GM23338 (cell line): ENCODE results near the gene AP2B1. TPM values are rescaled to one million over a fixed set of nuclear protein-coding genes. Genes with fewer than 3 reads are reported as not detected.

Source experiments
- ATAC-seq: fragments of 200-7000 bp; cut with Tn5 transposase; 3 replicates; pipeline ENCODE4 v1.9.1; 2020
- DNase-seq: peaks from one replicate; pipeline ENCODE4 v3.0.0-alpha.2; 2015; ENCODE audit warnings: low spot score
- H2AFZ ChIP-seq: fragments of 200-600 bp; sonication (generic); 2 replicates; pipeline ENCODE4 v1.8.0; 2016; ENCODE audit warnings: antibody characterized with exemption, mild to moderate bottlenecking, moderate library complexity
- H3F3A ChIP-seq: fragments of 200-600 bp; sonication (generic); replicated peaks from 2 replicates; pipeline ENCODE4 v1.8.0; 2017; ENCODE audit warnings: antibody characterized with exemption, mixed run types, low read depth
- H3K27ac ChIP-seq: fragments of 200-600 bp; sonication (generic); 2 replicates; pipeline ENCODE4 v1.6.1; 2016; ENCODE audit warnings: low read depth
- H3K27me3 ChIP-seq: fragments of 200-600 bp; sonication (generic); 2 replicates; pipeline ENCODE4 v1.8.0; 2016; ENCODE audit warnings: mild to moderate bottlenecking, mixed run types, moderate library complexity; ENCODE audit not compliant: insufficient read depth
- H3K36me3 ChIP-seq: fragments of 200-600 bp; sonication (generic); 2 replicates; pipeline ENCODE4 v1.8.0; 2016; ENCODE audit warnings: mild to moderate bottlenecking; ENCODE audit not compliant: insufficient read depth
- H3K4me1 ChIP-seq: fragments of 200-600 bp; sonication (generic); 2 replicates; pipeline ENCODE4 v1.8.0; 2016; ENCODE audit warnings: mild to moderate bottlenecking, moderate library complexity; ENCODE audit not compliant: insufficient read depth
- H3K4me2 ChIP-seq: fragments of 200-600 bp; sonication (generic); 2 replicates; pipeline ENCODE4 v1.7.1; 2017; ENCODE audit warnings: mixed run types
- H3K4me3 ChIP-seq: fragments of 200-600 bp; sonication (generic); 2 replicates; pipeline ENCODE4 v1.6.1; 2016; ENCODE audit warnings: mixed run types
- H3K79me2 ChIP-seq: fragments of 200-600 bp; sonication (generic); replicated peaks from 2 replicates; pipeline ENCODE4 v1.8.0; 2017; ENCODE audit warnings: mild to moderate bottlenecking; ENCODE audit not compliant: insufficient read depth
- H3K9me2 ChIP-seq: fragments of 200-600 bp; sonication (generic); 2 replicates; pipeline ENCODE4 v1.8.0; 2017; ENCODE audit not compliant: insufficient read depth
- H4K20me1 ChIP-seq: fragments of 200-600 bp; sonication (generic); replicated peaks from 2 replicates; pipeline ENCODE4 v1.8.0; 2017; ENCODE audit warnings: mild to moderate bottlenecking; ENCODE audit not compliant: insufficient read depth
- H3K27ac Mint-ChIP-seq: 2 replicates; pipeline ENCODE4 v1.8.0; 2020; ENCODE audit warnings: inconsistent platforms, mild to moderate bottlenecking, moderate library complexity, mixed read lengths
- H3K27me3 Mint-ChIP-seq: 3 replicates; pipeline ENCODE4 v1.8.0; 2022; ENCODE audit warnings: low read depth, mild to moderate bottlenecking, moderate library complexity, mixed read lengths, inconsistent platforms; ENCODE audit not compliant: insufficient read depth, poor library complexity
- H3K36me3 Mint-ChIP-seq: 3 replicates; pipeline ENCODE4 v1.8.0; 2021; ENCODE audit warnings: low read depth, mild to moderate bottlenecking, inconsistent platforms, moderate library complexity, mixed read lengths
- H3K4me1 Mint-ChIP-seq: 3 replicates; pipeline ENCODE4 v1.8.0; 2020; ENCODE audit warnings: mild to moderate bottlenecking, inconsistent platforms, mixed read lengths
- H3K4me3 Mint-ChIP-seq: 3 replicates; pipeline ENCODE4 v1.8.0; 2021; ENCODE audit warnings: moderate library complexity, mild to moderate bottlenecking, inconsistent platforms, mixed read lengths
- H3K9me3 Mint-ChIP-seq: 3 replicates; pipeline ENCODE4 v1.8.0; 2020; ENCODE audit warnings: moderate library complexity, mild to moderate bottlenecking, inconsistent platforms, mixed read lengths
- CREB1 ChIP-seq: fragments of 250-450 bp; sonication (Bioruptor Pico); IDR thresholded peaks from 2 replicates; pipeline ENCODE4 v1.5.0; 2020; ENCODE audit warnings: low read depth, mild to moderate bottlenecking, moderate library complexity
- CTCF ChIP-seq, 2 experiments: fragments of 200-600 bp in 1 of 2; sonication (generic) in 1 of 2; conservative IDR thresholded peaks; 2 replicates each; pipeline versions ENCODE4 v1.5.1 to v1.6.1; 2016 to 2017; ENCODE audit warnings: antibody characterized with exemption in 2 of 2, low read depth in 2 of 2, mild to moderate bottlenecking in 2 of 2, moderate library complexity in 1 of 2
- ETS1 ChIP-seq: IDR thresholded peaks from 2 replicates; pipeline ENCODE4 v1.6.1; 2016; ENCODE audit warnings: antibody characterized with exemption
- EZH2phosphoT487 ChIP-seq: fragments of 200-600 bp; sonication (generic); IDR thresholded peaks from one replicate; pipeline ENCODE4 v1.8.1; 2018; ENCODE audit warnings: antibody characterized with exemption; ENCODE audit not compliant: unreplicated experiment
- JUNB ChIP-seq: IDR thresholded peaks from one replicate; pipeline ENCODE4 v1.6.1; 2016; ENCODE audit warnings: antibody characterized with exemption; ENCODE audit not compliant: unreplicated experiment
- NANOG ChIP-seq: IDR thresholded peaks from 2 replicates; pipeline ENCODE4 v1.6.1; 2016; ENCODE audit warnings: antibody characterized with exemption, borderline replicate concordance
- REST ChIP-seq: IDR thresholded peaks from one replicate; pipeline ENCODE4 v1.6.1; 2018; ENCODE audit warnings: antibody characterized with exemption; ENCODE audit not compliant: unreplicated experiment
- STAT1 ChIP-seq: IDR thresholded peaks from one replicate; pipeline ENCODE4 v1.6.1; 2016; ENCODE audit warnings: antibody characterized with exemption; ENCODE audit not compliant: unreplicated experiment
- ZNF114 ChIP-seq: fragments of 250-450 bp; sonication (Bioruptor Pico); IDR thresholded peaks from 2 replicates; pipeline ENCODE4 v1.5.0; 2020; ENCODE audit warnings: mild to moderate bottlenecking, moderate library complexity
- ZNF331 ChIP-seq: fragments of 250-450 bp; sonication (Bioruptor Pico); IDR thresholded peaks from 2 replicates; pipeline ENCODE4 v1.5.0; 2020; ENCODE audit warnings: low read depth, mild to moderate bottlenecking, moderate library complexity
- ZNF462 ChIP-seq: fragments of 250-450 bp; sonication (Bioruptor Pico); IDR thresholded peaks from 2 replicates; pipeline ENCODE4 v1.5.0; 2020; ENCODE audit warnings: mild to moderate bottlenecking, moderate library complexity
- polyA plus RNA-seq: library from polyadenylated mRNA; unstranded; fragments of >200 nt; fragmentation: Nextera tagmentation; extraction: Ambion mirVana; gene quantifications from 2 replicates; pipeline ENCODE4 v1.2.1, GENCODE V29; 2016
- total RNA-seq: library from RNA; depleted of rRNA; stranded (reverse); fragments of >200 nt; shearing (Covaris generic); gene quantifications from 2 replicates; pipeline ENCODE4 v1.2.3, GENCODE V29; 2014

AP2B1 gene
- total and polyA plus RNA-seq, 2 experiments from 2014 or later, result 89.7 to 144 TPM

GRCh38 chr17:35541434-35541833 is 45.7 kb upstream of the AP2B1 start:
- no peaks in the 10 kb centered on the region for H3K36me3 ChIP-seq
- no peaks in the 10 kb centered on the region for H3K4me1 ChIP-seq
- H3K27ac Mint-ChIP-seq, result no peak overlapping the region
- TF ChIP-seq STAT1, result no peak
- no peak for TF ChIP-seq CTCF (conservative IDR thresholded peaks at IDR 0.05; ENCODE audit: low read depth in 2 of 2)
- no peak for TF ChIP-seq ETS1
- TF ChIP-seq ZNF331 (CRISPR knock-in tag), result no peak
- no peak for TF ChIP-seq ZNF462 (CRISPR knock-in tag)
- no peak for TF ChIP-seq NANOG
- TF ChIP-seq REST, result no peak
- no peak for TF ChIP-seq EZH2phosphoT487
- no peak for TF ChIP-seq CREB1
- no peak for TF ChIP-seq JUNB
- TF ChIP-seq ZNF114 (CRISPR knock-in tag), result no peak
- H3K27me3 ChIP-seq, result no peaks in the 10 kb centered on the region
- DNase-seq (no peak), ATAC-seq (no peak)
- no peaks in the 10 kb centered on the region for H3K9me2 ChIP-seq
- no peaks in the 10 kb centered on the region for H3K79me2 ChIP-seq
- H3F3A ChIP-seq, result no peaks in the 10 kb centered on the region
- no peak overlapping the region for H3K4me3 Mint-ChIP-seq
- no peaks in the 10 kb centered on the region for H3K36me3 Mint-ChIP-seq
- no peak overlapping the region for H3K4me2 ChIP-seq
- H2AFZ ChIP-seq, result no peak overlapping the region
- H3K4me3 ChIP-seq, result no peak overlapping the region
- no peak overlapping the region for H3K27ac ChIP-seq
- H3K9me3 Mint-ChIP-seq, result no peaks in the 10 kb centered on the region
- peaks cover 4% of the 10 kb centered on the region for H3K27me3 Mint-ChIP-seq
- H4K20me1 ChIP-seq, result no peaks in the 10 kb centered on the region
- no peaks in the 10 kb centered on the region for H3K4me1 Mint-ChIP-seq
